CD4-positive, CD25-positive, alpha-beta regulatory T cell (primary cell): ENCODE results near the gene ENTPD2. TPM values are rescaled to one million over a fixed set of nuclear protein-coding genes. Genes with fewer than 3 reads are reported as not detected.

ENCODE experiments used
- ATAC-seq, 2 donors: fragments of 150-1000 bp; cut with Tn5 transposase; one replicate each; pipeline ENCODE4 v1.10.0; 2021; ENCODE audit warnings: low read depth in 2 of 2, moderate number of reproducible peaks in 2 of 2, moderate library complexity in 1 of 2
- DNase-seq, 3 donors: peaks; one replicate each; pipeline versions ENCODE4 v3.0.0 to v3.0.0-alpha.2; 2012 to 2022; ENCODE audit warnings: mixed read lengths in 1 of 3
- H3K27ac ChIP-seq: one replicate; pipeline ENCODE4 v1.7.0; 2013; ENCODE audit warnings: mild to moderate bottlenecking, low read length; ENCODE audit not compliant: insufficient read depth, poor library complexity, severe bottlenecking
- H3K27me3 ChIP-seq: one replicate; pipeline ENCODE4 v1.7.0; 2013; ENCODE audit warnings: low read length; ENCODE audit not compliant: control insufficient read depth, insufficient read depth
- H3K36me3 ChIP-seq: one replicate; pipeline ENCODE4 v1.7.0; 2013; ENCODE audit warnings: mild to moderate bottlenecking, low read length, moderate library complexity; ENCODE audit not compliant: control insufficient read depth, insufficient read depth
- H3K4me1 ChIP-seq: 2 replicates; pipeline ENCODE4 v1.7.0; 2013; ENCODE audit warnings: mild to moderate bottlenecking, low read length; ENCODE audit not compliant: insufficient read depth, control insufficient read depth, poor library complexity, severe bottlenecking
- H3K4me3 ChIP-seq: one replicate; pipeline ENCODE4 v1.7.0; 2013; ENCODE audit warnings: low read depth, mild to moderate bottlenecking, low read length, moderate library complexity
- H3K9me3 ChIP-seq, 2 experiments: 1 replicate in 1 of 2; 2 replicates in 1 of 2; pipeline ENCODE4 v1.7.0; 2013; ENCODE audit warnings: low read length in 2 of 2, mild to moderate bottlenecking in 1 of 2, moderate library complexity in 1 of 2; ENCODE audit not compliant: control insufficient read depth in 2 of 2
- H3K27ac Mint-ChIP-seq, 3 donors: one replicate each; pipeline ENCODE4 v1.8.0; 2020 to 2022; ENCODE audit warnings: mild to moderate bottlenecking in 3 of 3, mixed read lengths in 3 of 3, moderate library complexity in 2 of 3
- H3K27me3 Mint-ChIP-seq: one replicate; pipeline ENCODE4 v1.8.0; 2022; ENCODE audit warnings: mild to moderate bottlenecking, mixed read lengths
- H3K36me3 Mint-ChIP-seq: one replicate; pipeline ENCODE4 v1.8.0; 2020; ENCODE audit warnings: mixed read lengths
- H3K4me1 Mint-ChIP-seq, 4 donors: one replicate each; pipeline ENCODE4 v1.8.0; 2020 to 2022; ENCODE audit warnings: mixed read lengths in 4 of 4, mild to moderate bottlenecking in 1 of 4
- H3K4me3 Mint-ChIP-seq, 4 donors: one replicate each; pipeline ENCODE4 v1.8.0; 2020 to 2022; ENCODE audit warnings: mild to moderate bottlenecking in 4 of 4, mixed read lengths in 4 of 4, moderate library complexity in 3 of 4
- H3K9me3 Mint-ChIP-seq, 7 donors: one replicate each; pipeline ENCODE4 v1.8.0; 2020 to 2022; ENCODE audit warnings: mixed read lengths in 7 of 7, mild to moderate bottlenecking in 3 of 7, moderate library complexity in 2 of 7
- polyA plus RNA-seq, 4 donors: library from polyadenylated mRNA; unstranded; fragments of 300-500 nt; fragmentation: Illumina TruSeq; gene quantifications; one replicate each; pipeline ENCODE4 v1.2.3, GENCODE V29; 2021
- total RNA-seq: library from RNA; stranded (reverse); gene quantifications from one replicate; pipeline ENCODE4 v1.2.3, GENCODE V29; 2022

The ENTPD2 gene
- total RNA-seq (not detected), polyA plus RNA-seq (not detected)

GRCh38 chr9:137053944-137054931 is at the start of gene ENTPD2:
Gene ENTPD2 (minus strand): TSS chr9:137054061. CDS start chr9:137053997, 64 bp downstream.
- H3K27me3 ChIP-seq: peaks cover 3% of the 10 kb centered on the region
- H3K9me3 ChIP-seq: no peaks in the 10 kb centered on the region
- DNase-seq (peak in 2 of 3 donors; percentile 44 to 46), ATAC-seq (peak; percentile 40 to 57)
- Mint-ChIP-seq H3K36me3 (no peaks in the 10 kb centered on the region), H3K27me3 (peaks cover 32% of the 10 kb centered on the region), H3K9me3 (peaks cover 0 to 2% (median 0%) of the 10 kb centered on the region in 7 donors), H3K27ac (peak within 1 kb of the TSS in 1 of 3 donors; percentile 32), H3K4me1 (peaks cover 0 to 4% (median 0%) of the 10 kb centered on the region in 4 donors), H3K4me3 (peak within 1 kb of the TSS in 1 of 4 donors; percentile 27)
- H3K4me3 ChIP-seq: no peak within 1 kb of the TSS
- H3K4me1 ChIP-seq: peaks cover 18% of the 10 kb centered on the region
- H3K36me3 ChIP-seq: no peaks in the 10 kb centered on the region
- H3K27ac ChIP-seq: no peak within 1 kb of the TSS

- H3K9me3 Mint-ChIP-seq: peaks cover 0 to 1% (median 0%) of the 10 kb centered on the region in 7 donors
- H3K27ac Mint-ChIP-seq: no peak overlapping the region
- H3K27me3 Mint-ChIP-seq: no peaks in the 10 kb centered on the region
- Histone ChIP-seq H3K27ac (no peak overlapping the region), H3K36me3 (peaks cover 82% of the 10 kb centered on the region), H3K4me1 (no peaks in the 10 kb centered on the region), H3K9me3 (no peaks in the 10 kb centered on the region), H3K27me3 (no peaks in the 10 kb centered on the region), H3K4me3 (no peak overlapping the region)
- DNase-seq (no peak), ATAC-seq (no peak)
- H3K36me3 Mint-ChIP-seq: peaks cover 15% of the 10 kb centered on the region
- no peak overlapping the region for H3K4me3 Mint-ChIP-seq
- peaks cover 0 to 6% (median 3%) of the 10 kb centered on the region in 4 donors for H3K4me1 Mint-ChIP-seq
Measured at GRCh38 chr9:137103206-137103999, 49.5 kb upstream of the ENTPD2 start.

GRCh38 chr9:137099231-137099630 is 45.4 kb upstream of the ENTPD2 start:
- H3K36me3 Mint-ChIP-seq: peaks cover 17% of the 10 kb centered on the region
- H3K4me3 Mint-ChIP-seq: peak overlapping the region in 2 of 4 donors; percentile 56 to 71
- Histone ChIP-seq H3K27ac (no peak overlapping the region), H3K27me3 (no peaks in the 10 kb centered on the region), H3K36me3 (peaks cover 59% of the 10 kb centered on the region), H3K4me3 (no peak overlapping the region), H3K4me1 (peaks cover 23% of the 10 kb centered on the region), H3K9me3 (no peaks in the 10 kb centered on the region)
- H3K4me1 Mint-ChIP-seq: peaks cover 5 to 30% (median 17%) of the 10 kb centered on the region in 4 donors
- peak overlapping the region in 1 of 3 donors; percentile 38 for H3K27ac Mint-ChIP-seq
- no peak for ATAC-seq
- DNase-seq: no peak
- H3K9me3 Mint-ChIP-seq: peaks cover 0 to 1% (median 0%) of the 10 kb centered on the region in 7 donors
- H3K27me3 Mint-ChIP-seq: no peaks in the 10 kb centered on the region

GRCh38 chr9:137097761-137098462 is 44.1 kb upstream of the ENTPD2 start:
- peaks cover 0 to 1% (median 0%) of the 10 kb centered on the region in 7 donors for H3K9me3 Mint-ChIP-seq
- Histone ChIP-seq H3K9me3 (no peaks in the 10 kb centered on the region), H3K4me1 (peaks cover 23% of the 10 kb centered on the region), H3K27me3 (no peaks in the 10 kb centered on the region), H3K36me3 (peaks cover 48% of the 10 kb centered on the region), H3K4me3 (no peak overlapping the region), H3K27ac (peak overlapping the region; percentile 95)
- H3K36me3 Mint-ChIP-seq: peaks cover 20% of the 10 kb centered on the region
- DNase-seq: no peak
- peak overlapping the region in 2 of 3 donors; percentile 36 to 99 for H3K27ac Mint-ChIP-seq
- H3K4me3 Mint-ChIP-seq: peak overlapping the region in 1 of 4 donors; percentile 38
- peaks cover 7 to 30% (median 19%) of the 10 kb centered on the region in 4 donors for H3K4me1 Mint-ChIP-seq
- H3K27me3 Mint-ChIP-seq: no peaks in the 10 kb centered on the region
- ATAC-seq: no peak

GRCh38 chr9:137096785-137097546 is 43.1 kb upstream of the ENTPD2 start:
- peaks cover 23% of the 10 kb centered on the region for H3K4me1 ChIP-seq
- peak overlapping the region; percentile 85 for H3K4me3 ChIP-seq
- peaks cover 27% of the 10 kb centered on the region for H3K36me3 Mint-ChIP-seq
- H3K36me3 ChIP-seq: peaks cover 47% of the 10 kb centered on the region
- H3K27me3 Mint-ChIP-seq: no peaks in the 10 kb centered on the region
- no peak for ATAC-seq
- H3K27me3 ChIP-seq: no peaks in the 10 kb centered on the region
- H3K4me3 Mint-ChIP-seq: peak overlapping the region; percentile 87 to 98 (median 92)
- peaks cover 10 to 32% (median 23%) of the 10 kb centered on the region in 4 donors for H3K4me1 Mint-ChIP-seq
- peak overlapping the region; percentile 97 to 99 (median 99) for H3K27ac Mint-ChIP-seq
- H3K27ac ChIP-seq: peak overlapping the region; percentile 95
- DNase-seq: no peak
- H3K9me3 Mint-ChIP-seq: peaks cover 0 to 1% (median 0%) of the 10 kb centered on the region in 7 donors
- no peaks in the 10 kb centered on the region for H3K9me3 ChIP-seq

GRCh38 chr9:137095664-137096517 is 42.0 kb upstream of the ENTPD2 start:
- Histone ChIP-seq H3K27me3 (no peaks in the 10 kb centered on the region), H3K36me3 (peaks cover 40% of the 10 kb centered on the region), H3K9me3 (no peaks in the 10 kb centered on the region), H3K4me1 (peaks cover 23% of the 10 kb centered on the region), H3K27ac (peak overlapping the region; percentile 95), H3K4me3 (peak overlapping the region; percentile 85)
- ATAC-seq (peak; percentile 97 to 98), DNase-seq (peak; percentile 79 to 94 (median 92))
- H3K9me3 Mint-ChIP-seq: peaks cover 0 to 1% (median 0%) of the 10 kb centered on the region in 7 donors
- H3K4me1 Mint-ChIP-seq: peaks cover 10 to 35% (median 23%) of the 10 kb centered on the region in 4 donors
- H3K36me3 Mint-ChIP-seq: peaks cover 27% of the 10 kb centered on the region
- no peaks in the 10 kb centered on the region for H3K27me3 Mint-ChIP-seq
- peak overlapping the region; percentile 87 to 98 (median 92) for H3K4me3 Mint-ChIP-seq
- peak overlapping the region; percentile 97 to 99 (median 99) for H3K27ac Mint-ChIP-seq
